Ascending aorta (tissue), 2 donors: Measurements from ENCODE around the gene TBC1D1. TPM values are rescaled to one million over a fixed set of nuclear protein-coding genes. Genes with fewer than 3 reads are reported as not detected.

ENCODE experiments used
- DNase-seq, 2 donors: peaks; one replicate each; pipeline ENCODE4 v3.0.0-alpha.2; 2019; ENCODE audit warnings: low spot score in 2 of 2
- H3K27ac ChIP-seq, 2 donors: fragments of 200-600 bp; sonication (generic); one replicate each; pipeline ENCODE4 v1.5.1; 2016 to 2017; ENCODE audit warnings: mild to moderate bottlenecking in 1 of 2
- H3K27me3 ChIP-seq: fragments of 200-600 bp; sonication (generic); one replicate; pipeline ENCODE4 v1.5.1; 2017
- H3K36me3 ChIP-seq, 2 donors: fragments of 200-600 bp; sonication (generic); one replicate each; pipeline ENCODE4 v1.5.1; 2016
- H3K4me1 ChIP-seq, 2 donors: fragments of 200-600 bp; sonication (generic); one replicate each; pipeline ENCODE4 v1.5.1; 2016 to 2017; ENCODE audit warnings: mild to moderate bottlenecking in 1 of 2
- H3K4me3 ChIP-seq, 2 donors: fragments of 200-600 bp; sonication (generic); one replicate each; pipeline ENCODE4 v1.5.1; 2016 to 2017; ENCODE audit warnings: mild to moderate bottlenecking in 1 of 2
- H3K9me3 ChIP-seq, 2 donors: fragments of 200-600 bp; sonication (generic); one replicate each; pipeline ENCODE4 v1.5.1; 2016
- CTCF ChIP-seq, 3 experiments: fragments of 200-600 bp in 2 of 3; fragments of 450-650 bp in 1 of 3; sonication (generic) in 2 of 3; IDR thresholded peaks; one replicate each; pipeline ENCODE4 v1.5.1; 2016 to 2019; ENCODE audit warnings: antibody characterized with exemption in 3 of 3, mild to moderate bottlenecking in 1 of 3, moderate library complexity in 1 of 3
- intact Hi-C: fragments of 100-400 bp; cut with DNase I; formaldehyde crosslinking; loops from one replicate; pipeline ENCODE4 v1.15.1; 2023
- total RNA-seq: library from RNA; depleted of rRNA; stranded (reverse); fragments of >200 nt; gene quantifications from one replicate; pipeline ENCODE4 v1.1.0, GENCODE V29; 2016

TBC1D1 gene
- total RNA-seq, 1 donor from 2014 or later, result 132 TPM

- no peak for TF ChIP-seq CTCF (IDR thresholded peaks at IDR 0.05)
- Histone ChIP-seq H3K27ac (no peak overlapping the region), H3K9me3 (no peaks in the 10 kb centered on the region), H3K4me3 (no peak overlapping the region), H3K27me3 (no peaks in the 10 kb centered on the region), H3K36me3 (no peaks in the 10 kb centered on the region), H3K4me1 (no peaks in the 10 kb centered on the region)
- intact Hi-C loops, result no loop called here
- DNase-seq, result no peak
Observed at GRCh38 chr4:38166768-38167167, 275.9 kb downstream of the TBC1D1 start.

GRCh38 chr4:38167973-38168372, 277.1 kb downstream of the TBC1D1 start:
- no peak for DNase-seq
- TF ChIP-seq CTCF (IDR thresholded peaks at IDR 0.05), result no peak
- H3K27ac ChIP-seq, result no peak overlapping the region

GRCh38 chr4:38169524-38169923, 278.6 kb downstream of the TBC1D1 start:
- no peak for DNase-seq
- Histone ChIP-seq H3K27me3 (no peaks in the 10 kb centered on the region), H3K4me3 (no peak overlapping the region), H3K4me1 (no peaks in the 10 kb centered on the region), H3K27ac (no peak overlapping the region), H3K9me3 (no peaks in the 10 kb centered on the region), H3K36me3 (no peaks in the 10 kb centered on the region)
- no peak for TF ChIP-seq CTCF (IDR thresholded peaks at IDR 0.05)
- intact Hi-C loops, result no loop called here

More at GRCh38 chr4:38167973-38168372, 277.1 kb downstream of the TBC1D1 start:
- no peaks in the 10 kb centered on the region for H3K36me3 ChIP-seq
- H3K4me1 ChIP-seq, result no peaks in the 10 kb centered on the region
- no peak overlapping the region for H3K4me3 ChIP-seq
- intact Hi-C loops, result no loop called here
- H3K9me3 ChIP-seq, result no peaks in the 10 kb centered on the region
- H3K27me3 ChIP-seq, result no peaks in the 10 kb centered on the region

- Histone ChIP-seq H3K36me3 (no peaks in the 10 kb centered on the region), H3K9me3 (no peaks in the 10 kb centered on the region), H3K27ac (no peak overlapping the region), H3K4me1 (no peaks in the 10 kb centered on the region), H3K4me3 (no peak overlapping the region), H3K27me3 (no peaks in the 10 kb centered on the region)
- TF ChIP-seq CTCF (IDR thresholded peaks at IDR 0.05), result no peak
- intact Hi-C loops, result loop anchor here (10.0 kb wide), 1 partner anchor 694 kb away; the partner anchor contains the start of gene FAM114A1
- no peak for DNase-seq
Observed at GRCh38 chr4:38170338-38171169, 279.7 kb downstream of the TBC1D1 start.

- no peak for TF ChIP-seq CTCF (IDR thresholded peaks at IDR 0.05)
- peaks cover 0 to 1% of the 10 kb centered on the region in 2 donors for H3K4me1 ChIP-seq
- H3K36me3 ChIP-seq, result no peaks in the 10 kb centered on the region
- no peak overlapping the region for H3K4me3 ChIP-seq
- no peak for DNase-seq
- H3K27ac ChIP-seq, result no peak overlapping the region
- no peaks in the 10 kb centered on the region for H3K9me3 ChIP-seq
- intact Hi-C loops, result loop anchor here (10.0 kb wide), 1 partner anchor 693 kb away; the partner anchor contains the start of gene FAM114A1
- H3K27me3 ChIP-seq, result no peaks in the 10 kb centered on the region
Observed at GRCh38 chr4:38172078-38172477, 281.2 kb downstream of the TBC1D1 start.
